K562 (cell line): ENCODE measurements around the gene DRD1. TPM values are rescaled to one million over a fixed set of nuclear protein-coding genes. Genes with fewer than 3 reads are reported as not detected.
A peak's percentile ranks its signal among the peaks of the same experiment; 100 is the strongest.

Experiments
- ATAC-seq: fragments of 200-7000 bp; cut with Tn5 transposase; 3 replicates; pipeline ENCODE4 v1.9.1; 2020; ENCODE audit warnings: moderate library complexity
- BruUV-seq: library from RNA; stranded (reverse); fragments of 400-500 nt; replicated peaks from 2 replicates; lab custom pipeline; 2021; lab: Mats Ljungman, UMichigan
- CTCF ChIA-PET: fragments of 300-600 bp; formaldehyde crosslinking; extraction: SDS; loops from one replicate; lab custom pipeline; 2021; ENCODE audit warnings: low intra/inter-chr PET ratio; lab: Yijun Ruan, JAX
- POLR2A ChIA-PET: fragments of 300-600, 350-650 bp; sonication (Branson Sonifier 250); formaldehyde crosslinking; extraction: SDS; loops from one replicate; lab custom pipeline; 2021; ENCODE audit warnings: antibody characterized with exemption, inconsistent platforms; lab: Yijun Ruan, JAX
- DNase-seq, 4 experiments: peaks; one replicate each; pipeline versions ENCODE4 v3.0.0 to v3.0.0-alpha.2; 2011 to 2018; ENCODE audit warnings: low spot score in 3 of 4, mixed read lengths in 3 of 4; ENCODE audit errors: extremely low read depth in 1 of 4
- FAIRE-seq: peaks from 2 replicates; lab custom pipeline; 2011; peaks lifted over from hg19 to GRCh38; lab: Jason Lieb, UNC
- H2AFZ ChIP-seq: 2 replicates; pipeline ENCODE4 v1.6.0; 2011; ENCODE audit warnings: low read depth, low read length, control low read depth, inconsistent platforms
- H3K27ac ChIP-seq: fragments of 200-600 bp; 3 replicates; pipeline ENCODE4 v1.8.0; 2011; ENCODE audit warnings: low read depth, mild to moderate bottlenecking, control low read depth, inconsistent platforms, low read length, moderate library complexity, mixed read lengths; ENCODE audit errors: extremely low read depth
- H3K27me3 ChIP-seq, 2 experiments: fragments of 300-600 bp in 1 of 2; 2 replicates in 1 of 2; 3 replicates in 1 of 2; pipeline versions ENCODE4 v1.6.0 to v1.8.0; 2011; ENCODE audit warnings: inconsistent platforms in 2 of 2, low read length in 2 of 2, mild to moderate bottlenecking in 1 of 2, mixed read lengths in 1 of 2, moderate library complexity in 1 of 2; ENCODE audit not compliant: control insufficient read depth in 2 of 2, insufficient read depth in 2 of 2
- H3K36me3 ChIP-seq: fragments of 300-600 bp; 3 replicates; pipeline ENCODE4 v1.8.0; 2011; ENCODE audit warnings: mild to moderate bottlenecking, low read length, inconsistent platforms; ENCODE audit not compliant: control insufficient read depth, insufficient read depth
- H3K4me1 ChIP-seq, 2 experiments: fragments of 200-600 bp in 1 of 2; replicated peaks in 1 of 2; 2 replicates in 1 of 2; 3 replicates in 1 of 2; pipeline versions ENCODE4 v1.5.1 to v1.8.0; 2011; ENCODE audit warnings: inconsistent platforms in 2 of 2, low read length in 2 of 2, mild to moderate bottlenecking in 1 of 2, mixed read lengths in 1 of 2, moderate library complexity in 1 of 2; ENCODE audit not compliant: control insufficient read depth in 2 of 2, insufficient read depth in 2 of 2
- H3K4me2 ChIP-seq: 2 replicates; pipeline ENCODE4 v1.6.1; 2011; ENCODE audit warnings: low read length, control low read depth, inconsistent platforms, mixed read lengths; ENCODE audit not compliant: insufficient read depth
- H3K4me3 ChIP-seq: fragments of 200-600 bp; sonication (generic), shearing (Covaris generic); 2 replicates; pipeline ENCODE4 v1.5.1; 2016; ENCODE audit warnings: control low read depth, inconsistent platforms
- H3K79me2 ChIP-seq: fragments of 200-600 bp; 3 replicates; pipeline ENCODE4 v1.8.0; 2011; ENCODE audit warnings: low read length, inconsistent platforms; ENCODE audit not compliant: control insufficient read depth, insufficient read depth
- H3K9ac ChIP-seq, 2 experiments: 2 replicates each; pipeline versions ENCODE4 v1.6.0 to v1.6.1; 2011; ENCODE audit warnings: low read depth in 2 of 2, low read length in 2 of 2, control low read depth in 1 of 2, inconsistent platforms in 1 of 2, mild to moderate bottlenecking in 1 of 2, mixed read lengths in 1 of 2; ENCODE audit not compliant: insufficient read depth in 1 of 2
- H3K9me1 ChIP-seq: one replicate; pipeline ENCODE4 v1.6.0; 2011; ENCODE audit warnings: inconsistent platforms, mild to moderate bottlenecking, low read length, moderate library complexity; ENCODE audit not compliant: control insufficient read depth, insufficient read depth
- H3K9me3 ChIP-seq: replicated peaks from 2 replicates; pipeline ENCODE4 v1.5.1; 2011; ENCODE audit warnings: low read depth, low read length, inconsistent platforms; ENCODE audit not compliant: control insufficient read depth, insufficient read depth
- H4K20me1 ChIP-seq: replicated peaks from 2 replicates; pipeline ENCODE4 v1.6.1; 2011; ENCODE audit warnings: low read length, inconsistent platforms, mixed read lengths; ENCODE audit not compliant: control insufficient read depth, insufficient read depth
- ZNF146 ChIP-seq: IDR thresholded peaks from one replicate; pipeline ENCODE4 v1.6.1; 2018; ENCODE audit warnings: missing compliant biosample characterization; ENCODE audit not compliant: unreplicated experiment
- WGBS: fragments of 100-300 bp; shearing (Covaris generic); methylation state at CpG from one replicate; pipeline ENCODE4 v1.1.6; 2016; ENCODE audit warnings: low coverage, mixed read lengths; ENCODE audit not compliant: insufficient coverage; ENCODE audit errors: missing lambda C conversion rate; 5-methylcytosine and 5-hydroxymethylcytosine counted together
- in situ Hi-C: fragments of 300-500 bp; cut with MboI; formaldehyde crosslinking; loops from 4 replicates; pipeline ENCODE4 v1.15.0; 2018; ENCODE audit warnings: inconsistent platforms, mixed read lengths
- intact Hi-C: fragments of 100-400 bp; cut with micrococcal nuclease; formaldehyde crosslinking; loops from 2 replicates; pipeline ENCODE4 v1.14.2; 2022
- polyA plus RNA-seq, 8 experiments: library from polyadenylated mRNA; depleted of rRNA in 4 of 8; stranded (reverse) in 5 of 8; unstranded in 3 of 8; fragments of >200 nt; fragmentation: Nextera tagmentation in 2 of 8; fragmentation: Illumina TruSeq in 1 of 8; extraction: Ambion mirVana in 2 of 8; extraction: Trizol in 1 of 8; gene quantifications; 2 replicates each; pipeline versions ENCODE4 v1.2.1 to v1.2.3, GENCODE V29; 2011 to 2014; ENCODE audit warnings: inconsistent platforms in 1 of 8, missing spikeins in 1 of 8
- total RNA-seq, 7 experiments: library from RNA; depleted of rRNA in 6 of 7; stranded (reverse); fragments of >200 nt in 6 of 7; fragmentation: Illumina TruSeq in 2 of 7; extraction: Trizol in 2 of 7; gene quantifications; 2 replicates each; pipeline versions ENCODE4 v1.2.1 to v1.2.3, GENCODE V29; 2011 to 2021; ENCODE audit warnings: low replicate concordance in 1 of 7
- TF ChIP-seq, protein P1 (sequence below), 3 experiments: IDR thresholded peaks in 2 of 3; conservative IDR thresholded peaks in 1 of 3; 2 replicates each; pipeline ENCODE4 v1.5.1; 2011 to 2012; ENCODE audit warnings: low read length in 3 of 3, mild to moderate bottlenecking in 3 of 3, control low read depth in 2 of 3, improper control_type of control experiment in 1 of 3, inconsistent platforms in 1 of 3, low read depth in 1 of 3, mixed read lengths in 1 of 3, moderate library complexity in 1 of 3; ENCODE audit not compliant: insufficient read depth in 2 of 3

Gene DRD1
- total and polyA plus RNA-seq, 9 of the 15 experiments (the other 6 are each of a cell fraction or from before 2014, with no cell fraction given), result not detected

DNA sequence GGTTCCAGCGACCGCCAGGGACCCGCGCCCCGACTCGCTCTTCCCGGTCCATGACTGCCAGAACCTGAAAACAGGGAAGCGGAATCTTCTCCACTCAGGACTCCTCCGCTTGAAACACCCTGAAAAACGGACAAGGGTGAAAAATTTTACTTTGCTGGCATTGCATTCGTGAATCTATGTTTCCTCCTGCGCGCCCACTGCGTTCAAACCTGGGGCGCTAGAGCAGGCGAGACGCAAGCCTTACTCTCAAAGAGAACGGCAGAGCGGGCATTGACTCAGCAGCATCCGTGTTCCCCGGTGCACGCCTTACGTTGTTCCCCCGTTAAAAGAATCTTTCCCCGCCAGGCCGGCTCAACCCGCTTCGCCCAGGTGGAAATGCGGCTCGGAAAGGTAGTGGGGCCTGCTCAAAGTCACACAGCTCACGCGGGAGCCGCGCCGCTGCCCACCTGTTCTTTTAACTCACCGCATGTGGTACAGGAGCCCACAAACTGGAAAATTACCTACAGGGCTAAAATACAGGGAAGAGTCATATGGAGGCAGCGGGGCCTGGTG, 999 bp upstream of the DRD1 start:
- H3K9me1 ChIP-seq, result no peaks in the 10 kb centered on the region
- POLR2A ChIA-PET, result no interaction called here
- no peaks in the 10 kb centered on the region for H3K36me3 ChIP-seq
- TF ChIP-seq, protein P1, sequence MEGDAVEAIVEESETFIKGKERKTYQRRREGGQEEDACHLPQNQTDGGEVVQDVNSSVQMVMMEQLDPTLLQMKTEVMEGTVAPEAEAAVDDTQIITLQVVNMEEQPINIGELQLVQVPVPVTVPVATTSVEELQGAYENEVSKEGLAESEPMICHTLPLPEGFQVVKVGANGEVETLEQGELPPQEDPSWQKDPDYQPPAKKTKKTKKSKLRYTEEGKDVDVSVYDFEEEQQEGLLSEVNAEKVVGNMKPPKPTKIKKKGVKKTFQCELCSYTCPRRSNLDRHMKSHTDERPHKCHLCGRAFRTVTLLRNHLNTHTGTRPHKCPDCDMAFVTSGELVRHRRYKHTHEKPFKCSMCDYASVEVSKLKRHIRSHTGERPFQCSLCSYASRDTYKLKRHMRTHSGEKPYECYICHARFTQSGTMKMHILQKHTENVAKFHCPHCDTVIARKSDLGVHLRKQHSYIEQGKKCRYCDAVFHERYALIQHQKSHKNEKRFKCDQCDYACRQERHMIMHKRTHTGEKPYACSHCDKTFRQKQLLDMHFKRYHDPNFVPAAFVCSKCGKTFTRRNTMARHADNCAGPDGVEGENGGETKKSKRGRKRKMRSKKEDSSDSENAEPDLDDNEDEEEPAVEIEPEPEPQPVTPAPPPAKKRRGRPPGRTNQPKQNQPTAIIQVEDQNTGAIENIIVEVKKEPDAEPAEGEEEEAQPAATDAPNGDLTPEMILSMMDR (IDR thresholded peaks at IDR 0.05 in 2 of 3, conservative IDR thresholded peaks at IDR 0.05 in 1 of 3; ENCODE audit: insufficient read depth in 2 of 3, low read depth in 1 of 3, low read length in 3 of 3), result 0 out of 6 replicates have a peak, but pooled peaks of 1 of the 3 experiments have one; percentile 4
- no peak for TF ChIP-seq ZNF146
- TF ChIP-seq, all 486 proteins: peak for 1
- H3K9ac ChIP-seq, result no peak overlapping the region
- WGBS, result 10% methylated on average over 36 of the region's 37 CpGs
- intact Hi-C loops, result loop anchor here (2.0 kb wide), 1 partner anchor 494 kb away; no protein-coding TSS in a partner anchor
- ATAC-seq (no peak), FAIRE-seq (no peak), DNase-seq (no peak)
- CTCF ChIA-PET, result interaction anchor here (1.2 to 2.3 kb wide), 2 partner anchors 494 to 534 kb away, joined by 5 to 7 read pairs; no protein-coding TSS in a partner anchor
- H3K4me3 ChIP-seq, result no peak overlapping the region
- H3K4me2 ChIP-seq, result no peak overlapping the region
- BruUV-seq, result no TSS peak
- H2AFZ ChIP-seq, result no peak overlapping the region
- no peaks in the 10 kb centered on the region; the same call in 1 of the 2 replicates for H4K20me1 ChIP-seq
- peaks cover 32 to 54% of the 10 kb centered on the region in 2 experiments for H3K27me3 ChIP-seq
- in situ Hi-C loops, result loop anchor here (5.0 to 10.0 kb wide), 2 partner anchors 503 to 1430 kb away; no protein-coding TSS in a partner anchor
- no peaks in the 10 kb centered on the region for H3K79me2 ChIP-seq
- H3K27ac ChIP-seq, result no peak overlapping the region
- no peaks in the 10 kb centered on the region for H3K9me3 ChIP-seq
- H3K4me1 ChIP-seq, result peaks cover 0 to 10% of the 10 kb centered on the region in 2 experiments; a peak in 1 of 5 replicates
